ENCODE results near the gene POLR3B.
"Not testable (repeated sequence)": the region's sequence is repeated elsewhere in the genome, so short reads cannot be mapped to it uniquely, and the experiment has no call there.

The POLR3B gene

DNA sequence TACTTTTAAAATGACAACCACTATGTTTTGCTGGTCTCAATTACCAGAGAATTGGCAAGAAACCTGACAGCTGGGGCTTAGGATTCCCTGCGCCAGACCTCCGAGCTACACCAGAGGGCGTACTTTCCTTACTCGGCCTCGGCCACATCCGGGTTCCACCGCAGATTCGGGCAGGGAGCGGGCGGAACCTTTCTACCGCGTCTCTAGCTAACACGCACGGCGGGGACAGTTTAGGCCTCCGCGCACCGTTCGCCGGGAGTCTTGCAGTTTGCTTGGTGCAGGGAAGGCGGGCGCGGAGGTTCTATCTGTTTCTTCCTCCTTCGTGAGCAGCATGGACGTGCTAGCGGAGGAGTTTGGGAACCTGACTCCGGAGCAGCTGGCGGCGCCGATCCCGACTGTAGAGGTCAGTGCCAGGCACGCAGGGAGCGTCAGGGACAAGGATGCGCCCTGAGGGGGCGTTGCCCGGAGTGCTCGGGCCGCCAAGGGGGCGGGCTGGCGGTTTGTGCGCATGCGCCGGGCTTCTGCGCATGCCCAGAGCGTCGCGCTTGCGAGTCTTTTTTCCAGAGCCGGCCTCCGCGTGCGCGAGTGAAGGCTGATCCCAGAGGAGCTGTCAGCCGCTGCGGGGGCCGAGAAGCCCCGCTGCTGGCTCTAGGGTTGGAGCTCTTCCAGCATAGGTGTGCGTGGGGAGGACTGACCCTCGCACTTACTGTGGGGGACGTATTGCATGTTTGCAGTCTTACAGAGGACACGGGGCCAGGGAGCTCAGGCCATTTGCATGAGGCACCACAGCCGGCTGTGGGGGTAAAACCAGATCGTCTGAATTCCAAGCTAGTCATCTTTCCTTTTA is at the start of gene POLR3B:
POLR3B (plus strand) TSS at position 200 of the 847 bp plus-strand sequence; CDS start at position 332, 132 bp downstream.
- peak; percentile 86 to 96 for DNase-seq

DNA sequence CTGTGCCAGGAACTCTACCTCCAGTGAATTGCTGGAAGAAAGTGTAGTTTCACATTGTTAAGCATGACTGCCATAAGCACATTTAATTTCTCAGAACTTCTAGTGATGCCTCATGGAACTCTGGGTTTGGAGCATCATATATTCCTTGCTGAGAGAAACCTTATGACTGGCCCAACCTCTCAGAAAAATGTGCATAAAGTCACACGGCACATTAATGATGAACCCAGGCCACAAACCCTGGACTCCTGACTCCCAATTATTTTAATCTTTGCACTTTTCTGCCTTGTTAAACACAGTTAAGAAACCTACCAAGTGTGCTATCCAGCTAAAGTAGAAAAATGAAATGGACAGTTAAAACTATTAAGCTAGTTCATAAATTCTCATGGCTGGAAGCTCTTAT is 49.4 kb upstream of the POLR3B start:
- DNase-seq: no peak

- DNase-seq: no peak
Observed at GRCh38 chr12:106308611-106309010, 48.9 kb upstream of the POLR3B start.

GRCh38 chr12:106309671-106310505 is 47.7 kb upstream of the POLR3B start:
- DNase-seq: no peak

DNA sequence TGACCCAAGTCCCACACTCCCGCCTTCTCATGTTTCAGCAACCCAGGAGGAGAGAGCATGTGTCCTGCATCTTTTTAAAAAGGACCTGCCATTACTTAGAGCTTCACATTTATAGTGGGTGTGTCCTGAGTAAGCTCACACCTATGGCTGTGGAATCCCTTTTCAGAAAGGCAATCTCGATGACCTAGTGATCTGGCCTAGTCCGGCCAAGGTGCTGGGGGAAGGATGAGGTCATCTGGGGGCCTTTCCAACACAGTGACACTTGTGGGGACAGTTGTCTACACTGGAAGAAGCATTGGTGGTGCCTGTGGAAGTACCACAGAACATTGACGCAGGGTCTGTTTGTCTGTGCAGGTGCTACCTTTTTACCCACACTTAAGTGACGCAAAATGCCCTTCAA is 46.9 kb upstream of the POLR3B start:
- no peak for DNase-seq

GRCh38 chr12:106311139-106311538 is 46.4 kb upstream of the POLR3B start:
- no peak for DNase-seq

GRCh38 chr12:106313413-106313812 is 44.1 kb upstream of the POLR3B start:
- DNase-seq: not testable (repeated sequence)

DNA sequence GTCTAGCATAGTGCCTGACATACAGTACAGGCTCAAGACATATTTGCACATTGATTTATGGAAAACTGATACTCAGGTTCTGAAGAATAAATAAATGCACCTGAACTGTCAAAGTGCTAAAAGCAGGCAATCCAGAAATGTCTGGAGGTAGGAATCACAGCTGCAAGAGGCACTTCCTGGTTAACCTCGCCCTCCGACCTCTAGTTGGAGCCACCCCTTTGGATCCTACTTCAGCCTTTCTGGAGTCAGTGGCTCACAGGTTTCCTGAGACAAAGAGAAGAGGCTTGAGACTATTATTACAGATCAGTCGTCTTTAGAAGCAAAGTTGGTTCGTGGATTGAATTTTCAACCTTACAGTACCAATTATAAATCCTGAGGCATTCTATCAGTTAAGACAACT is 42.0 kb upstream of the POLR3B start:
- DNase-seq: no peak

- DNase-seq: no peak
Observed at GRCh38 chr12:106317406-106318082, 40.0 kb upstream of the POLR3B start.

- no peak for DNase-seq
Observed at GRCh38 chr12:106321139-106321850, 36.3 kb upstream of the POLR3B start.

DNA sequence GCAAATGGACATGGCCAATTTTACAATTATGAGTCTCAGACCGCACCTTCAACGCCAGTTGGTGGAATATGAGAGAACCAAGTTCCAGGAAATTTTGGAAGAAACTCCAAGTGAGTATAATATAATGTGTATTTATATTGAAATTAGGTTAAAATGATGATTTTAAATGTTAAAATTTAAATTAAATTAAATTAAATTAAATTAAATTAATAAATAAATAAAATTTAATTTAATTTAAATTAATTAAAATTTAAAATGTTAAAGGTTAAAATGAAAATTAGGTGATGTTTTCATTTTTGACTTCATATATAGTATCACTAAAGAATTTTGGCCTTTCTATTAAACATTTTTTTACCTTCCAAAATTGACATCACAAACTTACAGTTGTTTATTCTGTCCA is 34.0 kb upstream of the POLR3B start:
- DNase-seq: no peak

DNA sequence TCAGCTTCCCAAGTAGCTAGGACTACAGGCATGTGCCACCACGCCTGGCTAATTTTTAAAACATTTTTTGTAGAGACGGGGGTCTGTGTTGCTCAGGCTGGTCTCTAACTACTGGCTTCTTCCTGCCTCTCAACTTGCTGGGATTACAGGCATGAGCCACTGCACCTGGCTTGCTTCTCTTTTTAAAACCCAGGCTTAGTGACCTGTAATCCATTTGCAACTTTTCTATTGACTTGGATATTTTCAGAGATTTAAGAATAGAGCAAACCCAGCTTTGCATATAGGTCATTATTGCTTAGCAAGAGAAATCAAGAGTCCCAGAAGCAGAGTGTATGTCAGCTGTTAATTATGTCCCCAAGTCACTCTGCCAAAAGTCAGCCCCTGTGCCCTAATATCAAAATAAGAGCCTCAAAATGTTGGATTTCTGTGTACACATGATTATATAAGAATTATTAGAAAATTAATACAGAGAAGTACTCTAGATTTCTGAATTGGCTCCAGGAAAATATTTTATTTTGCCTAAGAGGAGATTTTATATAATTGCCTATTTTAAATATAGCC is 30.2 kb upstream of the POLR3B start:
- no peak for DNase-seq

GRCh38 chr12:106328735-106329134 is 28.8 kb upstream of the POLR3B start:
- DNase-seq: no peak

DNA sequence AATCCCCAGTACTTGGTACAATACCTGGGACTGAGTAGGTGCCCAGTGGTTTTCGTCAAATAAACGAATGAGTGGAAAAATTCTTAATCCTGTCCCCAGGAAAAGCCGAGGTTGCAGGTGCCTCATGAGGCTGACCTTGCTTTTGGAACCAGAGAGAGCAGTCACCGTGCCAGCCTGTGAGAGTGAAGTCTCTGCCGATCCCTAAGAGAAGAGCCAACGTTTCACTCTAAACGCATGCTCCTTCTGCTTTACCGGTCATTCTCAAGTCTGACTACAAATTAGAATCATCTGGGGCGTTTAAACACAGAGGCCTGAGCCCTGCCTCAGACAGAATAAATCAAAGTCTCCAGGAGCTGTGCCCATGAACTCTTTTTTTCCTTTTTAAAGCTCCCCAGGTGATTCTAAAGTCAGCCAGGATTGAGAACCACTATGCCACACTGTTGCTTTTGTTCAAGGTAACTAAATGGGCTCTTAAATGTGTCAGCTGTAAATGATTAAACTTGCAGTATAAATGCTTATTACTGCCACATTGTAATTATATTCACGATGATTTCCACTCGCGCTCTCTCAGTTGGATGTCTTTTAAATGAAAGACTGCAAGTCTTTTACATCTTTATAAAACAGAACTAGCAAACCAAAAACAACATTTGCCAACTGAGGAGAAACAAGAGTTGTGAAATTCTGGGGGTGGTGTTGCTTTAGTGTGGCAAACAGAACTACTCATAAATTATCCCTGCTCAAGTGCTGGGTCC is 28.1 kb upstream of the POLR3B start:
- no peak for DNase-seq

DNA sequence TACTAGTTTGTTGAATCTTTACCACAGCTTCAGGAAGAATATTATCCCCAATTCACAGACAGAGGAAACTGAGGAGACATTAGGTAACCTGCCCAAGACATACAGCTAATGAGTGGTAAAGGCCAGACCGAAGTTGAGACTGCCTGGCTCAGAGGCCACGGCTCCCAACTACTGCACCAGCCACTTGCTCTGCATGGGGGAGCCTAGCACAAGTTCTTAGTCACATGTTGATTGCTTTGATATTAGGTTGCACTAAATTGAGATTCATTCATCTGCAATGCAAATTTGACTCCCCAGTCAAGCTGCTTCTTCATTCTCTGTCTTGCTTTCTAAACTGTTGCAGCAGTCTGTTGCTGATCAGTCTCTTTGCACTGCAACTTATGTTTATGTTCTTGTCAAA is 25.9 kb upstream of the POLR3B start:
- peak; percentile 60 to 72 for DNase-seq

DNA sequence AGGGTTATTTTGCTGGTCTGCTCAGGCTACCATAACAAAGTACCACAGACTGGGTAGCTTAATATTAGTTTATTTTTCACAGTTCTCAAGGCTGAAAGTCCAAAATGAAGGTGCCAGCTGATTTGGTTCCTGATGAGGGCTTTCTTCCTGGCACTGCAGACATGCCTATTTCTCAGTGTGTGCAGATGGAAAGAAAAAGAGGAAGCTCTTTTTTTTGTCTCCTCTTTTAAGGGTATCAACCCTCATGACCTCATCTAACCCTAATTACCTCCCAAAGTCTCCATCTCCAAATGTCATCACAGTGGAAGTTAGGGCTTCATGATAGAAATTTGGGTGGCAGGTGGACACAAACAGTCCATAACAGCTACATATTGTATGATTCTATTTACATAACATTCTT is 25.0 kb upstream of the POLR3B start:
- no peak for DNase-seq

DNA sequence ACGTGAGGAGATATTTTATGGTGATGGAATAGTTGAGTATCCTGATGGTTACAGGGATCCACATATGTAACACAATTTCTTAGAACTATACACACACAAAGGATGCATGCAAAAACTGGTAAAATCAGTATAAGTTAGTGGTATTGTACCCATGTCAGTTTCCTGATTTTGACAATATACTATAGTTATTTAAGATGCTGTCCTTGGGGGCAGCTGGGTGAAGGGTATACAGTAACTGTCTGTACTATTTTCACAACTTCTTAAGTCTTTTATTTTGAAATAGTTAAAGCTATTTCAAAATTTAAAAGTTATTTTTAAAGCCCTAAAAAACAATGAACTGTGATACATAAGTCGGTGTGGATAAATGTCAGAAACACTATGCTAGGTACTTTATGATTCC is 24.5 kb upstream of the POLR3B start:
- DNase-seq: no peak

DNA sequence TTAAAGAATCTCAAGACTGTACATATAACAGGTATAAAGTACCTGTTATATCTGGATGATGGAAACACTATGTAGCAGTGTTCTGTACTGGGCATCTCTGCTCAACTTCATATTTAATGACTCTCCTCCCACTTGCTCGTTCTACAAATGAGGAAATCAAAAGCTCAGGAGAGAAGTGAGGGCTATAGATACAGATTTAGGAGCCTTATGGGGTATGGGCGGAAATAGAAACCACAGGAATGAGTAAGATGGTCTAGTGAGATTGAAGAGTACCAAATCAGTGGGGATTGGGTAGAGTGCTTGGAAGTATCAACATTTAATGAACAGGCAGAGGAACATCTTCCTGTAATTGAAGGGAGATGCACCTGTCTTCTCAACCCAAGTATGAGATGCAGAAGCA is 23.8 kb upstream of the POLR3B start:
- no peak for DNase-seq

DNA sequence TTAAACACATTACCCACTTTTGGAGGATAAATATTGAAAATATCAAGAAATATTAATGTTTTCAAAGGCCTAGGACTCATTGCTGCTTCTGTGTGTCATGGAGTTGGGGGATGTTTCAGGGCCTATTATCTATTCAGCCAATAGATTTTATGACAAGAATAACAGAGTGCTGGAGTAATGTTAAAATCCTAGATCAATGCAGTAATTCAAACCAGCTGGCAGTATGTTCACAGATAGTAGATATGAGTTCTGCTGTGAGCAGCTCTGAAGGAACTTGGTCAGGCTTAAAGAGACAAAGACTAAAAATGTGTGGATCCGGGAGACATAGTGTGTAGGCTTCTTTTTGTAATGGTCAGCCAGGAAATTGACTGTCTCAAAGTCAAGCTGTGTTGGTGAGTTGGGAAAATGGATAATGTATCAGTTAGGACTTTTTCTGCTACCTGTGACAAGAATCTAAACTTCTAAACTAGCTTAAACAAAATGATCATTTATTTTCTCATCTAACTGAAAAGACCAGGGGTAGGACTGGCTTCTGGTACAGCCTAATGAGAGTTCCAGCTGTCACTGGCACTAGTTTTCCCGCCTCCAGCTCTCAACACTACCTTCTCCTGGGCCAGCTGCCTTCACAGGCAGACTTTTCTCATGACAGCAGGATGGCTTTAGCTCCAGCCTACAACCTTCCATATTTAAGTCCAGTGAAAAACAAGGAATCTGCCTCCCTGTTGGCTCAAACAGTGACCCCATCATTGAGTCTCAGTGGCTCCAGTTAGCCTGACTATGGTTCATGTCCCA is 16.3 kb upstream of the POLR3B start:
- DNase-seq: no peak

GRCh38 chr12:106342397-106343213 is 14.9 kb upstream of the POLR3B start:
- DNase-seq: no peak
